GM19468 (cell line): ENCODE data around the gene SMCO2.
A peak's percentile ranks its signal among the peaks of the same experiment; 100 is the strongest.

Source experiments
- ATAC-seq: cut with Tn5 transposase; IDR thresholded peaks from one replicate; pipeline ENCODE4 v1.9.1; 2021; ENCODE audit warnings: mild to moderate bottlenecking, moderate library complexity, moderate number of reproducible peaks; ENCODE audit not compliant: unreplicated experiment; ENCODE audit errors: extremely low read depth

The SMCO2 gene

GRCh38 chr12:27451036-27451825, 4.7 kb downstream of the SMCO2 start:
- ATAC-seq = no peak

DNA sequence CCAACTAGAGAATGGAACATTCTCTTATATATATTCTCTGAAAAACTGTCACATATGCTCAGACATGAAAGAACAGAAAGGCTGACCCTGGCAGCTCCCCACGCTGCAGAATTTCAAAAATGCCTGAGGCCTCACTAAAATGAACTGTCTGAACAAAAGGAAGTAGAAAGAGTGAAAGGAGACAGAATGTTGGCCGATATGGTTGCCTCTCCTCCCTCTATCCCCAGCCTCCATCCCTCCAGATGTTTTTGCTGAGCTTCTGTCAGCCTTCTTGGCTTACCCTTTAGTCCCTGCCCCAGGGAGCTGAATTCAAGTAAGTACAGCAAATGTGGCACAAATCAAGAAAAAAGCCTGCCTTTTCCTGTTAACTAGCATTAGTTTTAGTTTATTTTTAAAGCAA, 6.9 kb downstream of the SMCO2 start:
- no peak for ATAC-seq

DNA sequence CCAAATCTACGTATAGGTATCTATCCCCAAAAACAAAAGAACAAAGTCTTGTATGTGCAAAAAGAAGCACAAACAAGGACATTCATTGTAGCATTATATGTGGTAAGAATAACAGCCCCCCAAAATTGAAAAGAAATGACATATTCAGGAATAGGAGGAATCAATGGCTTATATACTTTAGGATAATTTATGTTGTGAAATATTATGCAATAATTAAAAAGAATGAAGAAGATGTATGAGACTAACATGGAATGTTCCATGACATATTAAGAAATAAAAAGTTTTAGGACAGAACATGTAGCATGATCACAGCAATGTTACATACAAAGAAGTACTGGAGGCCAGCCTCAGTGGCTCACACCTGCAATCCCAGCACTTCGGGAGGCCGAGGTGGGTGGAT, 9.1 kb downstream of the SMCO2 start:
- no peak for ATAC-seq

DNA sequence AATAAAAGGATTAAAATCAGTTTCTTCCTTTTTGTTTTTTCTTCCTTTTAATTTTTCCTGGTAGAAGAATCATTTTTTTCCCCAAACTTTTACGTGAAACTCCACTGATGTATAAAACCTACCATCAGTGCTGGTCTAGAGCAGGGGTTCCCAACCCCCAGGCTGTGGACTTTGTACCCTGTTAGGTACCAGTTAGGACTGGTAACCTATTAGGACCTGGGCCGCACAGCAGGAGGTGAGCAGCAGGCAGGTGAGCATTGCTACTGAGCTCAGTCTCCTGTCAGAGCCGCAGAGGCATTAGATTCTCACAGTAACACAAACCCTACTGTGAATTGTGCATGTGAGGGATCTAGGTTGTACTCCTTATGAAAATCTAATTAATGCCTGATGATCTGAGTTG, 10.1 kb downstream of the SMCO2 start:
- no peak for ATAC-seq

DNA sequence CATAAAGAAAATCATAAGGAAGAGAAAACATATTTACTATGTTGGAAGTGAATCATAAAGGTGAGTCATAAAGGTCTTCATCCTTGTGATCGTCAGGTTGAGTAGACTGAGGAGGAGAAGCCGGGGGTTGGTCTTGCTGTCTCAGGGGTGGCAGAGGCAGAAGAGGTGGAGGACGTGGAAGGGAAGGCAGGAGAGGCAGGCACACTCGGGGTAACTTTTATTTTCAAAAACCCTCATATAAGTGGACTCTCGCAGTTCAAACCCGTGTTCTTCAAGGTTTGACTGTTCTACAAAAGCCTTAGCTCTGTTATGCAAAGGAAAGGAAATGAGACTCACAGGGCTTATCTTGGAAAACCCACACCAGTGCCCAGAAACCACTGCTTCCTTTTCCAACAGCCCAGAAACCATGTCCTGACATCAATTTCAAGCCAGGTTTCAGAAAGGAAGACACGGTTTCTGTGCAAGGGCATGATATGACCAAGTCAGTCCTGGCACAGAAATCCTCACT, 14.0 kb downstream of the SMCO2 start:
- ATAC-seq = no peak

DNA sequence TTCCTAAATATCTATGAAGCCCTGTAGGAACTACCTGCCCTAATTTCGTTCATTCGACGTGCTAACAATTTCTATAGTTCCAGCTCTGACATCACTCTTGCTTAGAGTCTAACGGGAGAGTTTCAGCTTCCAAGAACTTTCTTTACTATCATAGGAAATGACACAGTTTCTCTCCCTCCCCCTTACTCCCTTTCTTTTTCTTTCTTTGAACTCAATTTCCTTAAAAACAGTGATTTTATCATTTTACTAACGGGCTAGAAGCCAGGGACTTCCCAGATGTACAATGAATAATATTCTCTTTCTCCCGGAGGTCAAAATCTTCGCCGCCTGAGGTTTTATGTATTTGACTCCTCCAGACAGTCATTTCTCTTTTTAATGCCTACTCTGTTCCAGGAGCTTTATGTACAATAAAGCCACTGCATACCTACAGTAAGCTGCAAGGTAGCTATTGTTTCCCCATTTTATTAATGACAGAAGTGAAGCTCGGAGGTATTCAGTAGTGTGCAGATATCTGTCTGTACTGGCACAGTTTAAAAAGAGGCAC, 15.7 kb downstream of the SMCO2 start:
- no peak for ATAC-seq

- no peak for ATAC-seq
These were observed 16.3 kb downstream of the SMCO2 start for GRCh38 chr12:27462851-27463250.

DNA sequence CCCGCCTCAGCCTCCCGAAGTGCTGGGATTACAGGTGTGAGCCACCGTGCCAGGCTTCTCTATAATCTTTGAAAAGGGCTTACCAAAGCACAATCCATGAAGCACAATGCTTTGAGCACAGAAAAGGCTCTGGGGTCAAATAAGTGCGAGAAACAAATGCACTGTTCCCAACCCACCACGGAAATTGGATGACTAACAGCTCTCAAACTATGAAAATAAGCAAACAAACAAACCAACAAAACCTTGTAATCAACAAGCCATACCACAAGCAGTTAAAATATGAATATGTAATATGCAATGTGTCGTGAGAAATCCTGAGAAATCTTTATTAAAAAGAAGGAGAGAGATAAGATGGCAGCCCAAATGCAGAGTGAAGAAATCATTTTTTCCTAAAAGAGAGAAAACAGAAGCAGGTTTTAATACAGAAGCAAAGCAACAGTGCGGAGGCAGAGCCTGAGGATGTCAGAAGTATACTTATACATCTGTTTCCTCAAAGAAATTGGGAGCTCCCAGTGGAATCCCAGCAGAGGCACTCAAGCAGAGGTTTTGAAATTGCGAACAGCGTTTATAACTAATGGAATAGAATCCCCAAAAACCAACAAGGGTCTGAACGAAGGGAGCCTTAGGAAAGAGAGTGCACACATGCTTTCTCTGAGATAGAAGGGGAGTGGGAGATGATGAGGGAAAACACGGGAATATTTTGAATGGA, 17.1 kb downstream of the SMCO2 start:
- ATAC-seq = no peak

GRCh38 chr12:27464220-27464554, 17.7 kb downstream of the SMCO2 start:
- no peak for ATAC-seq

DNA sequence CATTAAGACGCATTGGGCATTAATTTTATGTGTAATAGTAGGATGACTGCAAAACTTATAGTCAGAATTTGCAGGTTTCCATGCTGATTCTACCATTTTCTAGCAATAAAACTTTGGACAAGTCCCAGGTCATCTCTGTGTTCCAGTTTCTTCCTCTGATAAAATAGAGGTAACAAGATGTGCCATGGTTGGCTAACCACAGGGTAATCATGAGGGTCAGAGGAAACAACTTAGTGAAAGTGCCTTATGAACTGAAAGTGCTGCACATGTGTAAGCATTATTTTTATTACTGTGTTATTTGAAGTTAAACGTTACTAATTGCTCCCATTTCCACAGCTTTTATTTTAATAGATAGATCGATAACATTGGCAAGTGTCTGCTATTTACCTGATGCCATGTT, 21.1 kb downstream of the SMCO2 start:
- peak; percentile 32 for ATAC-seq

DNA sequence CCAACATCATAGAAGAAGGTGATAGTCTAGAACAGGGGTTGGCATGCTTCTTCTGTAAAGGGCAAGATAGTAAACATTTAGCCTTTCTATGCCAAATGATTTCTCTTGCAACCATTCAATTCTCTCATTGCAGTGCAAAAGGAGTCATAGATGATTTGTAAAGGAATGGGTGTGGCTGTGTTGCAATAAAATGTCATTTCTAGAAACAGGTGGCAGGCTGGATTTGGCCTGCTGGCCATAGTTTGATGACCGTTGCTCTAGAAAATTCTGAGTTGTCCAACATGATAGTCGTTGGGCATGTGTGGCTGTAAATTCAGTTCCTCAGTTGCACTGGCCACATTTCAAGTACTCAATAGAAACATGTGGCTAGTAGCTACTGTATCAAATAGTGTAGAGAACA, 21.7 kb downstream of the SMCO2 start:
- no peak for ATAC-seq

DNA sequence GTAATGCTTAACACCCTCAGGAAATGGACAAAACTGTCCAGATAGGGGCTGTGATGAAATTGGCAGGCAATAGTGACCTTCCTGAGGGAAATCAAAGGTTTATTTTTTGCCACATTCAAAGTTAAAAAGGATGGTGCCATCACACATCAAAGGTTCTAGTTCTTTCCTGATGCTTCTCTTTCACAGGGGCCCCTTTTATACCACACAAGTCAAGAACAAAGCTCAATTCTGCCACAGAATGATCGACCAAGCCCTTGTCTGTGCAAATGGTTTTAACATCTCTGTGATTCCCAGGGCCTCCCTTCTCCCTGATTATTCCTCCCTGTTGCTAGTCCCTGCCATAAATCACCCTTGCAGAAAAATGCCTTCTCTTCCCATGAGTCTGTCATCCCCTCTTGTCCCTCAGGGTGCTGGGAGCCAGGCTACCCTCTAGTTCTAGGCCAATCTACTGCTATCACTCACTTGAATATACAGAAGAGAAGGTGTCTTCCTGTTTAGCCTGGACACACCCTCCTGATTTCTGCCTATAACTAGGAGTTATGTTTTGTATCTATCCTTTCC, 22.7 kb downstream of the SMCO2 start:
- no peak for ATAC-seq

DNA sequence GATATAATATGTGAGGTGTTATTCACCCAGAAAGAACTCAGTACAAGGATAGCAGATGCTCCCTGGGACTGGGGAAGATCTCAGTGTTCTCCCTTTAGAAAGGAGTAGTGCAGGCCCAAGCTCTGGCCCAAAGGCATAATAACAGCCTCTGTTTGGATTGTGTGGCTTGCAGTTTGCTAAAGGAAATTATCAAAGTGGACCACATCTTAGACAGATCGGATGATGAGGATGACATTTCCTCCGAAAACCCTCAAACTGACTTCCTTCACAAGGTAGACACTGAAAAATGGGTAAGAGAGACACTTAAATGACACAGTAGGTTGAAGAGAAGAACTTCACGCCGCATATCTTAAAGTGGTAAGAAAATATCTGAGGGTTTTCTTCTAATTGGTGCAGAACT, 26.1 kb downstream of the SMCO2 start:
- ATAC-seq = no peak

- no peak for ATAC-seq
These were observed 27.8 kb downstream of the SMCO2 start for GRCh38 chr12:27474344-27474743.

DNA sequence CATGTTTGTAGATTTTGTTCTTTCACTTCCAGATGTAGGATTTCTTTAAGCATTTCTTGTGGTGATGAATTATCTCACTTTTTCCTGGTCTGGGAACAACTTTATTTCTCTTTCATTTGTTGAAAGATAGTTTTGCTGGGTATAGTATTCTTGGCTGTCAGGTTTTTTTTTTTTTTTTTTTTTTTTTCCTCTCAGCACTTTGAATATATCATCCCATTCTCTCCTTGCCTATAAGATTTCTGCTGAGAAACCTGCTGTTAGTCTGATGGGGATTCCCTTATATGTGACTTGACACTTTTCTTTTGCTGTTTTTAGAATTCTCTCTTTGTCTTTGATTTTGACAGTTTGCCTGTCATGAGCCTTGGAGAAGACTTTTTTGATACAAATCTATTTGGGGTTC, 30.5 kb downstream of the SMCO2 start:
- no peak for ATAC-seq

- no peak for ATAC-seq
These were observed 32.4 kb downstream of the SMCO2 start for GRCh38 chr12:27478949-27479348.

DNA sequence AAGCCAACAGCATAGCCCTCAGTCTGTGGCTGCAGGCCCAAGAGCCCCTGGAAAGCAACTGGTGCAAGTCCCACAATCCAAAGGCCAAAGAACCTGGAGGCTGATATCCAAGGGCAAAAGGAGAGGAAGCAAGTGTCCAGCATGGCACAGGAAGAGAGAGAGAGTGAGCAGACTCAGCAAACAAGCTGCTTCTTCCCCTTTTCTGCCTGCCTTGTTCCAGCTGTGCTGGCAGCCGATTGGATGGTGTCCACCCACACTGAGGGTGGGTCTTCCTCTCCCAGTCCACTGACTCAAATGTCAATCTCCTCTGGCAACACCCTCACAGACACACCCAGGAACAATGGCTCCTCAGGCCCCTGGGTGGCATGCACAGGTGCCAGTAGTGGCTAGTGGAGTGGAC, 33.5 kb downstream of the SMCO2 start:
- no peak for ATAC-seq

DNA sequence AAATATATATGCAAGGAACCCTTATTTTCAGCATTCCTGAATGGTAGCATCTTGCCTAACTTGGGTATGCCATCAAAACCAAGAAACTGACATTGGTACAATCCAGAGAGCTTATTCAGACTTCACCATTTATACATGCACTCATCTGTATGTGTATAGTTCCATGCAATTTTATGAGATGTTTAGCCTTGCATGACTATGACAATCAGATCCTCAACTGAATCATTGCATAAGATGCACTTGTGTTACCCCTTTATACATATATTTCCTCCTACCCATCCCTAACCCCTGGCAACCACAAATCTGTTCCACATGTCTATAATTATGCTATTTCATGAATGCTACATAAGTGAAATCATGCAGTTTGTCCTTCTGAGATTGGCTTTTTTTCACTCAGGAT, 40.4 kb downstream of the SMCO2 start:
- no peak for ATAC-seq

DNA sequence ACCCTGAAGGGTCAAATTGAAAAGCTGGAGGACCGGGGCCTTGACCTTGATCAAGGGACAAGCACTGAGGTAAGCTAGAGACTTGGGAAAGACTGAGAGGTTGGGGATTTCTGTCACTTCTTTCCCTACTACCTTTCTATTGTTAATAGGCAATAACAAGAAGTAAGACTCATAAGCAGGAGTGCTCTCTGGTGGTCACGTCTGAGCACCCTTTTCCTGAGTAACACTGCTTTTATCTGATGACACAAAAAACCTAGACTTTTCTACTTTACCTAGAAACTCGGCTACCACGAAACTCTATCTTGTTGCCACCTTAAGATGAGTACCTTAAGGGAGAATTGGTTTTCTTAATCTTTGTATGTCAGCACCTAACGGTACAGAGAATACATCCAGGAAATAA, 41.9 kb downstream of the SMCO2 start:
- no peak for ATAC-seq

GRCh38 chr12:27491226-27491625, 44.7 kb downstream of the SMCO2 start:
- no peak for ATAC-seq

- ATAC-seq = no peak
These were observed 46.9 kb downstream of the SMCO2 start for GRCh38 chr12:27493260-27493940.
